ENCODE measurements around the gene KCNG2. TPM values are rescaled to one million over a fixed set of nuclear protein-coding genes. Genes with fewer than 3 reads are reported as not detected.

KCNG2 gene
- total and polyA plus RNA-seq, 10 of the 15 experiments (the other 5 are each of a cell fraction or from before 2014, with no cell fraction given): 0.20 to 0.23 TPM; not detected in 8

DNA sequence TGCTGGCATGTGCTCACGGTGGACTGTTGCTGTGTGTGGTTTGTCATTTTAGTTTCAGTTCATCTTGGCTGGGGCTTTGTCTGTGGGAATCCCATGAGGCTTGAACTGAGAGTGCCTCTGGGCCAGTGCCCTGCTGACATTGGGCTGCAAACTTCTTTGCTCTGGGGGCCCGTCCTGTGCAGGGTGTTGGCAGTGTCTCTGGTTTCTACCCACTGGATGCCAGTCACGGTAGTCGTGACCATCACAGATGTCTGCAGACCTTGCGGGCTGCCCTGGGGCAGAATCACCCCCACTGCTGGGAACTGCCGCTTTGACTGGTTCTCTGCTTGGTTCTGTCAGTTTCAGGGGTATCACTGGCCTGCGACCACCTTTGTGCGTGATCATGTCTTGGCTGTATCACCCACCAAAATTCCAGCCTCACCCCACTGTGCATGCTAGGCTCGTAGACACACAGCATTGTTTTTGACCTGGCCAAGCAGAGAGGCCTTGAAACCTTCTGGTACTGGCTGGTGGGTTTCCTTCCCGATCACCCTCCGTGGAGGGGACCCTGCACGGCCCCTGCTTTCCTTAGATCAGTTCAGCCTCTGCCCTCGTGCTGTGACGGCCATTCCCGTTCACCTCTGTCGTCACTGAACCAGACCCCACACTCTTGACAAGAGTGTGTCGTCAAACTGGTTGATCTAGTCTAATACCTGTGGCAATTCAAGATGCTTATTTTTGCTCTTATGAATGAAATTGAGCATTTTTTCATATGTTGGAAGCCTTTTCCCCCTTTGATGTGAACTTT is 57.6 kb downstream of the KCNG2 start:
- ChIA-PET SMC1A (ENCODE audit: uncharacterized antibody, unreplicated experiment) (no interaction called here), RAD21 (ENCODE audit: unreplicated experiment) (no interaction called here), POLR2A (interaction anchor here (0.6 kb wide), 1 partner anchor 12 kb away, joined by 4 read pairs; no protein-coding TSS in a partner anchor), CTCF (no interaction called here)
- Histone ChIP-seq H3K27me3 (replicated peaks in 1 of 2; ENCODE audit: control insufficient read depth in 2 of 2, insufficient read depth in 2 of 2, low read length in 1 of 2) (no peaks in the 10 kb centered on the region), H3K4me1 (ENCODE audit: control insufficient read depth, insufficient read depth, low read length) (peaks cover 10% of the 10 kb centered on the region), H4K20me1 (ENCODE audit: control insufficient read depth, insufficient read depth) (no peaks in the 10 kb centered on the region), H3K4me2 (ENCODE audit: control insufficient read depth, insufficient read depth) (peak overlapping the region; percentile 46; the same call in 1 of the 2 replicates), H3K36me3 (ENCODE audit: control insufficient read depth in 2 of 2, insufficient read depth in 2 of 2, low read length in 1 of 2) (no peaks in the 10 kb centered on the region), H3K9me3 (replicated peaks; ENCODE audit: control insufficient read depth, insufficient read depth, low read length) (no peaks in the 10 kb centered on the region), H3K4me3 (no peak overlapping the region), H3K27ac (ENCODE audit: control insufficient read depth, insufficient read depth) (peak overlapping the region; percentile 43), H3K9ac (ENCODE audit: control insufficient read depth, insufficient read depth, low read length) (no peak overlapping the region), H3K79me2 (ENCODE audit: control insufficient read depth, insufficient read depth, low read length) (no peaks in the 10 kb centered on the region), H2AFZ (ENCODE audit: control insufficient read depth, low read depth, low read length) (peak overlapping the region; percentile 10; the same call in 1 of the 2 replicates)
- no TSS peak for BruUV-seq (replicated peaks)
- intact Hi-C loops (cut with micrococcal nuclease; ENCODE audit: unreplicated experiment) (no loop called here), in situ Hi-C loops (cut with MboI) (no loop called here)
- FAIRE-seq (no peak), DNase-seq (ENCODE audit: low read depth, low spot score) (peak; percentile 52), ATAC-seq (peak; percentile 92)
- 21% methylated on average over 17 of the region's 17 CpGs for WGBS (ENCODE audit: insufficient coverage, insufficient replicate concordance, low lambda C conversion rate, missing lambda C conversion rate)
- TF ChIP-seq SP1 (IDR thresholded peaks at IDR 0.05; ENCODE audit: low read depth, low read length) (no peak), IKZF2 (IDR thresholded peaks at IDR 0.05) (no peak), BHLHE40 (IDR thresholded peaks at IDR 0.05; ENCODE audit: borderline replicate concordance in 1 of 2, low read depth in 2 of 2, low read length in 1 of 2) (peak; percentile 40 to 49; a peak in 1 of 4 replicates), MEF2B (IDR thresholded peaks at IDR 0.05; ENCODE audit: partially characterized antibody, poor library complexity, severe bottlenecking) (peak; percentile 74), SMARCA5 (IDR thresholded peaks at IDR 0.05) (0 out of 2 replicates have a peak, but pooled peaks have one; percentile 49), RCOR1 (conservative IDR thresholded peaks at IDR 0.05; ENCODE audit: low read depth, low read length) (no peak), IRF4 (IDR thresholded peaks at IDR 0.05; ENCODE audit: low read depth, low read length) (peak; percentile 39; the same call in 1 of the 2 replicates), MYB (IDR thresholded peaks at IDR 0.05; ENCODE audit: borderline replicate concordance, low read depth, low read length) (no peak), MEF2A (IDR thresholded peaks at IDR 0.05; ENCODE audit: insufficient read depth, low read depth, low read length) (no peak), JUND (IDR thresholded peaks at IDR 0.05; ENCODE audit: low read depth, low read length) (no peak), SPI1 (IDR thresholded peaks at IDR 0.05; ENCODE audit: borderline replicate concordance, insufficient read depth, low read depth, low read length) (peak; percentile 46; the same call in 1 of the 2 replicates), NBN (IDR thresholded peaks at IDR 0.05) (0 out of 2 replicates have a peak, but pooled peaks have one; percentile 7), SREBF1 (IDR thresholded peaks at IDR 0.05; ENCODE audit: low read length) (no peak)
- TF ChIP-seq, protein P1, sequence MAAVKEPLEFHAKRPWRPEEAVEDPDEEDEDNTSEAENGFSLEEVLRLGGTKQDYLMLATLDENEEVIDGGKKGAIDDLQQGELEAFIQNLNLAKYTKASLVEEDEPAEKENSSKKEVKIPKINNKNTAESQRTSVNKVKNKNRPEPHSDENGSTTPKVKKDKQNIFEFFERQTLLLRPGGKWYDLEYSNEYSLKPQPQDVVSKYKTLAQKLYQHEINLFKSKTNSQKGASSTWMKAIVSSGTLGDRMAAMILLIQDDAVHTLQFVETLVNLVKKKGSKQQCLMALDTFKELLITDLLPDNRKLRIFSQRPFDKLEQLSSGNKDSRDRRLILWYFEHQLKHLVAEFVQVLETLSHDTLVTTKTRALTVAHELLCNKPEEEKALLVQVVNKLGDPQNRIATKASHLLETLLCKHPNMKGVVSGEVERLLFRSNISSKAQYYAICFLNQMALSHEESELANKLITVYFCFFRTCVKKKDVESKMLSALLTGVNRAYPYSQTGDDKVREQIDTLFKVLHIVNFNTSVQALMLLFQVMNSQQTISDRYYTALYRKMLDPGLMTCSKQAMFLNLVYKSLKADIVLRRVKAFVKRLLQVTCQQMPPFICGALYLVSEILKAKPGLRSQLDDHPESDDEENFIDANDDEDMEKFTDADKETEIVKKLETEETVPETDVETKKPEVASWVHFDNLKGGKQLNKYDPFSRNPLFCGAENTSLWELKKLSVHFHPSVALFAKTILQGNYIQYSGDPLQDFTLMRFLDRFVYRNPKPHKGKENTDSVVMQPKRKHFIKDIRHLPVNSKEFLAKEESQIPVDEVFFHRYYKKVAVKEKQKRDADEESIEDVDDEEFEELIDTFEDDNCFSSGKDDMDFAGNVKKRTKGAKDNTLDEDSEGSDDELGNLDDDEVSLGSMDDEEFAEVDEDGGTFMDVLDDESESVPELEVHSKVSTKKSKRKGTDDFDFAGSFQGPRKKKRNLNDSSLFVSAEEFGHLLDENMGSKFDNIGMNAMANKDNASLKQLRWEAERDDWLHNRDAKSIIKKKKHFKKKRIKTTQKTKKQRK (IDR thresholded peaks at IDR 0.05; ENCODE audit: low read depth, low read length): no peak
- TF ChIP-seq, protein P2, sequence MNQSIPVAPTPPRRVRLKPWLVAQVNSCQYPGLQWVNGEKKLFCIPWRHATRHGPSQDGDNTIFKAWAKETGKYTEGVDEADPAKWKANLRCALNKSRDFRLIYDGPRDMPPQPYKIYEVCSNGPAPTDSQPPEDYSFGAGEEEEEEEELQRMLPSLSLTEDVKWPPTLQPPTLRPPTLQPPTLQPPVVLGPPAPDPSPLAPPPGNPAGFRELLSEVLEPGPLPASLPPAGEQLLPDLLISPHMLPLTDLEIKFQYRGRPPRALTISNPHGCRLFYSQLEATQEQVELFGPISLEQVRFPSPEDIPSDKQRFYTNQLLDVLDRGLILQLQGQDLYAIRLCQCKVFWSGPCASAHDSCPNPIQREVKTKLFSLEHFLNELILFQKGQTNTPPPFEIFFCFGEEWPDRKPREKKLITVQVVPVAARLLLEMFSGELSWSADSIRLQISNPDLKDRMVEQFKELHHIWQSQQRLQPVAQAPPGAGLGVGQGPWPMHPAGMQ (IDR thresholded peaks at IDR 0.05; ENCODE audit: borderline replicate concordance): no peak

Data from GM12878 (cell line).